ENCODE data around the gene GRB2.

The GRB2 gene

DNA sequence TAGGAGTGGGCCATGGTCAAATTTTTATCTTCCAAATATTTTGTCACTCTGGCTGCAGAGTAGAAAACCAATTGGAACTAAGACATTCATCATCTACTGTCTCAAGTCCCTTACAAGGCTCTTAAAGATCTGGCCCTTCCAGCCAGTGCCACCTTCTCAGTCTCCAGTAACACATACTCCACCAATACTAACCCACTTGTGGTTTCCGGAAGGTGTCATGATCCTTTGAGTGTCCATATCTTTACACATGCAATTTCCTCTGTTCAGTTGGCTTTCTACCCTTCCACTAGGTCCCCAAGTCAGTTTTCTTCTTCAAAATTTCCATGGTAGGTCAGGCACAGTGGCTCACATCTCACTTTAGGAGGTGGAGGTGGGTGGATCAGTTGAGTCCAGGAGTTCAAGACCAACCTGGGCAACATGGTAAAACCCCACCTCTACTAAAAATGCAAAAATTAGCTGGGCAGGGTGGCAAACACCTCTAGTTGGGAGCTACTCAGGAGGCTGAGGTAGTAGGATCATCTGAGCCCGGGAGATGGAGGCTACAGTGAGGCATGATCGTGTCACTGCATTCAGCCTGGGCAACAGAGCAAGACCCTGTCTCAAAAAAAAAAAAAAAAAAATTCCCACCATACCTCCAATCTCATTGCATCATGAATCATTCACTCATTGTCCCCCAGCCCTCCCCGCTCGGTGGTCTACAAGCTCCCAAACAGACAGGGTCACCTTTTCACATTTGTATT lies 6.0 kb upstream of the GRB2 start:
- no peak overlapping the region for H3K4me3 ChIP-seq (replicated peaks; ENCODE audit: low read depth, low read length)
- no peak for TF ChIP-seq CTCF (IDR thresholded peaks at IDR 0.05; ENCODE audit: low read length, missing control alignments)
- no peak for DNase-seq (ENCODE audit: low read depth)

- no peak for DNase-seq (ENCODE audit: low read depth)
- H3K4me3 ChIP-seq (replicated peaks; ENCODE audit: low read depth, low read length): no peak overlapping the region
- no peak for TF ChIP-seq CTCF (IDR thresholded peaks at IDR 0.05; ENCODE audit: low read length, missing control alignments)
Measured at GRCh38 chr17:75410141-75410540, 4.7 kb upstream of the GRB2 start.

DNA sequence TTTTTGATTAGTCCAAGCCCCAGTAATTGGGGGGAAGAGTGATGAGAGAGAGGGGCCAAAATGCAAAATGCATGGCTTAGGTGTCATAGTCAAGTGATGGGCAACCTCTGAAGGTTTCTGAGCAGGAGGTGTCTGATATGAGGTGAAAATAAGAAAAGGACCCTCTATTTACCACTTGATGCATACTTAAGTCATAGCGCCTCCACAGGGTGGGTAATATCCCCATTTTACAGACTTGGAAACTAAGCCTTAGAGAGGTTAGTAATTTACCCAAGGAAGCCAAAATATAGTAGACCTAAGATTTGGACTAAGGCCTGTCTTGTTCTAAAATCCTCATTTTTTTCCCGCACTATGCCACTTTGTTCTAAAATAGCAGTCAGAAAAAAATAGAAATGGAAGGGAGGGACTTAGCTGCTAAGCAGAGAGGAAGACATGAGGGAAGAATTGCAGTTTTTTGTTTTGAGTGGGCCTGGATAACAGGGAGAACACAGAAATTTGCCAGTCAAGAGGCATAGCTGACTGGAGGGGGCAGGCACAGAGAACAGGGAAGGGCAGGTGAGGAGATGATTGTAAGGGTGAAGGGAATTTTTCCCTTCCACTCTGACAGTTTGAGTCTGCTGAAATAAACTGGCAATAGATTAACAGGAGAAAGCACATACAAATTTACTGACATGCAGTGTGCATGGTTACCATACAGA lies 2.3 kb upstream of the GRB2 start:
- H3K4me3 ChIP-seq (replicated peaks; ENCODE audit: low read depth, low read length): no peak overlapping the region
- no peak for TF ChIP-seq CTCF (IDR thresholded peaks at IDR 0.05; ENCODE audit: low read length, missing control alignments)
- no peak for DNase-seq (ENCODE audit: low read depth)

DNA sequence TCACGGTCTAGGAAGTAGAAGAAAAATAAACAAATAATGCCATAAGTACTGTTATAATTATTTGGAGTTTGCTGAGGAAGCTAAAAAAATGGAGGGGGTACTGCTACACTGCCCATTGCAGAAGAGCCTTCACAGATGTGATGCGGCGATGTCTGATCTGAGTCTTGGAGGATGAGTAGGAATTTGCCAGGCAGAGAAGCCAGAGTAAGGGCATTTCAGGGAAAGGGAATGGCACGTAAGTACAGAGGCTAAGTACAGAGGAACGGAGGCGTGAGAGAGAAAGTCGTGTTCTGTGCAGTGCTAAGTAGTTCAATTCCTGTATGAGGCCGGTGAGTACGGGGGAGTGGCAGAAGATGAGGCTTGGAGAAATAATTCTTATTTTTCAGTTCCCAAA lies 741 bp upstream of the GRB2 start:
- TF ChIP-seq CTCF (IDR thresholded peaks at IDR 0.05; ENCODE audit: low read length, missing control alignments): no peak
- H3K4me3 ChIP-seq (replicated peaks; ENCODE audit: low read depth, low read length): peak overlapping the region; percentile 94
- no peak for DNase-seq (ENCODE audit: low read depth)

GRCh38 chr17:75404731-75405364 lies 630 bp downstream of the GRB2 start:
- TF ChIP-seq CTCF (IDR thresholded peaks at IDR 0.05; ENCODE audit: low read length, missing control alignments): no peak
- H3K4me3 ChIP-seq (replicated peaks; ENCODE audit: low read depth, low read length): peak overlapping the region; percentile 94
- peak; percentile 33 for DNase-seq (ENCODE audit: low read depth)

DNA sequence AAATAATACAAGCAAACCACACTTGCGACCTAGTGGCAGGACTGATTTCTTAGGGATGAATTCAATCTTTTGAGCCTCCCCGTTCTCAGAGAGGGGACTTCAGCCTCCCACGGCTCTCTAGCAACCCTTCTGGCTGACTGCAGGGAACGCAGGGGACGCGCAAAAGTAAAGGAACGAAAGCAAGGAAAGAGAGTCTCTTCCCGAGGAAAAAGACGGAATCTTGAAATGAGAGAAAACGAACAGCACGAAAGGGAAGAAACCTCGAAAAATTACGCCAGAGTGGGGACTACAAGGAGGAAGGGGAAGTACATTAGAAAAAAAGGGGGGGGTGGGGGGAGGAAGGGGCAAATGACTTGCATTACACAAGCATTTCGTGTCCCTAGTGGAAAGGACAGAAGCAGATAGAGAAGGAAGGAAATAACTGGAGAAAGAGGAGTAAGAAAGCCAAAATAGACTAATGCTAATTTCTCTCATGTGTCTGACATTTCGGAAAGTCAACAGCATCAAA lies 1.2 kb downstream of the GRB2 start:
- DNase-seq (ENCODE audit: low read depth): peak; percentile 88
- TF ChIP-seq CTCF (IDR thresholded peaks at IDR 0.05; ENCODE audit: low read length, missing control alignments): peak; percentile 98
- peak overlapping the region; percentile 94 for H3K4me3 ChIP-seq (replicated peaks; ENCODE audit: low read depth, low read length)
